ENCODE data around the gene SPPL2B. TPM values are rescaled to one million over a fixed set of nuclear protein-coding genes. Genes with fewer than 3 reads are reported as not detected.

The SPPL2B gene
- total RNA-seq, 4 donors from 2014 or later, result 47.8 to 97.8 (median 67.3) TPM

- TF ChIP-seq POLR2A (IDR thresholded peaks at IDR 0.05), result no peak
- no peak for TF ChIP-seq CTCF (IDR thresholded peaks at IDR 0.05)
- intact Hi-C loops (cut with DNase I), result no loop called here
- no peak overlapping the region for H3K4me3 ChIP-seq (replicated peaks in 1 of 3)
- no peaks in the 10 kb centered on the region for H3K9me3 ChIP-seq
- no peaks in the 10 kb centered on the region for H3K36me3 ChIP-seq
- WGBS, 2 donors, result 16 to 17% methylated on average over 5 to 18 of the region's 67 CpGs
- H3K4me1 ChIP-seq, result peaks cover 5 to 26% of the 10 kb centered on the region in 2 donors
- H3K27me3 ChIP-seq, result peaks cover 23% of the 10 kb centered on the region
- no peak overlapping the region for H3K27ac ChIP-seq
- no peak for DNase-seq
Observed at GRCh38 chr19:2291185-2291751, 37.2 kb upstream of the SPPL2B start.

GRCh38 chr19:2294687-2295335 is 33.7 kb upstream of the SPPL2B start:
- 28 to 29% methylated on average over 24 to 26 of the region's 26 CpGs for WGBS, 2 donors
- no peak overlapping the region for H3K27ac ChIP-seq
- H3K4me3 ChIP-seq (replicated peaks in 1 of 3), result no peak overlapping the region
- TF ChIP-seq POLR2A (IDR thresholded peaks at IDR 0.05) (no peak), CTCF (IDR thresholded peaks at IDR 0.05) (no peak)
- no peak for DNase-seq
- H3K4me1 ChIP-seq, result peaks cover 5 to 22% of the 10 kb centered on the region in 2 donors
- peaks cover 18% of the 10 kb centered on the region for H3K27me3 ChIP-seq
- no peaks in the 10 kb centered on the region for H3K9me3 ChIP-seq
- no peaks in the 10 kb centered on the region for H3K36me3 ChIP-seq
- intact Hi-C loops (cut with DNase I), result no loop called here

GRCh38 chr19:2296141-2296540 is 32.3 kb upstream of the SPPL2B start:
- H3K36me3 ChIP-seq, result no peaks in the 10 kb centered on the region
- H3K9me3 ChIP-seq, result no peaks in the 10 kb centered on the region
- no peak for DNase-seq
- H3K27me3 ChIP-seq, result peaks cover 7% of the 10 kb centered on the region
- no peak for TF ChIP-seq CTCF (IDR thresholded peaks at IDR 0.05)
- TF ChIP-seq POLR2A (IDR thresholded peaks at IDR 0.05), result no peak
- H3K27ac ChIP-seq, result no peak overlapping the region
- no peak overlapping the region for H3K4me3 ChIP-seq (replicated peaks in 1 of 3)
- 70 to 78% methylated on average over 16 of the region's 16 CpGs for WGBS, 2 donors
- intact Hi-C loops (cut with DNase I), result no loop called here
- peaks cover 0 to 9% of the 10 kb centered on the region in 2 donors for H3K4me1 ChIP-seq

- TF ChIP-seq POLR2A (IDR thresholded peaks at IDR 0.05) (no peak), CTCF (IDR thresholded peaks at IDR 0.05) (no peak)
- intact Hi-C loops (cut with DNase I), result no loop called here
- Histone ChIP-seq H3K27me3 (peaks cover 8% of the 10 kb centered on the region), H3K27ac (no peak overlapping the region), H3K4me3 (replicated peaks in 1 of 3) (no peak overlapping the region), H3K9me3 (no peaks in the 10 kb centered on the region), H3K4me1 (peaks cover 0 to 7% of the 10 kb centered on the region in 2 donors), H3K36me3 (no peaks in the 10 kb centered on the region)
- no peak for DNase-seq
- WGBS, 2 donors, result 86 to 88% methylated on average over 17 of the region's 17 CpGs
Observed at GRCh38 chr19:2300533-2300932, 28.0 kb upstream of the SPPL2B start.
